ENCODE data around the gene PRR23E.

GRCh38 chr3:127222664-127223063 is 29.7 kb downstream of the PRR23E start:
- TF ChIP-seq POLR2A (IDR thresholded peaks at IDR 0.05) (no peak), CTCF (IDR thresholded peaks at IDR 0.05) (no peak)
